PFSK-1 (cell line): ENCODE data around the gene MEF2C.

Experiments used
- POLR2AphosphoS5 ChIP-seq: IDR thresholded peaks from 2 replicates; pipeline ENCODE4 v1.6.1; 2012; ENCODE audit warnings: low read depth, mild to moderate bottlenecking, control low read depth, low read length, moderate library complexity
- SIN3A ChIP-seq: IDR thresholded peaks from 2 replicates; pipeline ENCODE4 v1.6.1; 2012; ENCODE audit warnings: mild to moderate bottlenecking, low read length, moderate library complexity, borderline replicate concordance; ENCODE audit not compliant: insufficient read depth
- TAF1 ChIP-seq: IDR thresholded peaks from 2 replicates; pipeline ENCODE4 v1.6.1; 2012; ENCODE audit warnings: low read length, control low read depth, borderline replicate concordance; ENCODE audit not compliant: insufficient read depth

GRCh38 chr5:88768411-88768810 lies 114.6 kb downstream of the MEF2C start:
- TF ChIP-seq POLR2AphosphoS5 (no peak), TAF1 (no peak), SIN3A (no peak)
